ENCODE measurements around the gene ARFRP1. TPM values are rescaled to one million over a fixed set of nuclear protein-coding genes. Genes with fewer than 3 reads are reported as not detected.

The ARFRP1 gene
- total and polyA plus RNA-seq, 2 of the 13 experiments (the other 11 are each of a cell fraction or from before 2014, with no cell fraction given): 32.0 to 51.1 TPM

DNA sequence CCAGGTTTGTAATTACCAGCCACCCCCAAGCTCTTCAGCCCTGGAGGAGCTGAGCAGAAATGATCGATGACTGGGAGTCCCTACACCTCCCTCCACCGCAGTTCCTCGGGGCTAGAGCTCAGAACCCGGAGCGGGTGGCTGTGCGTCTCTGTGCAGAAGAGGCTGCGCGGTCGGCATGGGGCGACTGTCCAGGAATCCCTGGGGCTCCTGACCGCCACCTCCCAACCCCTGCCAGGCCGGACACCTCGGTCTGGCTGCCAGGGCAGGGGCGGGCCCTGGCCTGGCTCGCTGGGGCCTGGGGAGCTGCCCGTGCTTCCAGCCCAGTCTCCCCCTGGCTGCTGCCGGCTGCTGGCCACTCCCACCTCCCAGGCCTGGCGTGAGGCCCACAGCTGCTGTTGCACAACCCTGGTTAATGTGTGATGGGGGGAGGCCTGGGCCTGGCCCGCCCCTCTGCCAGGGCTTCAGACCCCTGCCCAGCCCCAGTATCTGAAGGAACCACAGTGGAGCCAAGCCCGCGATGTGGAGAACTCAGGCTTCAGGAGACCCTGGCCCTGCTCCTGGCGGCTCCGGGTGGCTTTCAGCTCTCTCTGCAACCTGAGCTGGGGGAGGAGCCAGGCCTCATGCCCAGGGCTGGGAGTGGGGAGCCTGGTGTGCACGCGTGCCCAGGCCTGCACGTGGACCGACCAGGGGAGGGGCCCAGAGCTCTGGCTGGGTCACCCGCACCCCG lies 33.0 kb upstream of the ARFRP1 start (continued):
- no peak; the same call in 1 of the 2 replicates for TF ChIP-seq GPN1 (CRISPR knock-in tag; IDR thresholded peaks at IDR 0.05; ENCODE audit: borderline replicate concordance)
- peak; percentile 98 for TF ChIP-seq RBFOX2 (IDR thresholded peaks at IDR 0.05; ENCODE audit: low read depth, low read length)
- TF ChIP-seq NCOA2 (CRISPR knock-in tag; IDR thresholded peaks at IDR 0.05): peak; percentile 87
- TF ChIP-seq, protein P1, sequence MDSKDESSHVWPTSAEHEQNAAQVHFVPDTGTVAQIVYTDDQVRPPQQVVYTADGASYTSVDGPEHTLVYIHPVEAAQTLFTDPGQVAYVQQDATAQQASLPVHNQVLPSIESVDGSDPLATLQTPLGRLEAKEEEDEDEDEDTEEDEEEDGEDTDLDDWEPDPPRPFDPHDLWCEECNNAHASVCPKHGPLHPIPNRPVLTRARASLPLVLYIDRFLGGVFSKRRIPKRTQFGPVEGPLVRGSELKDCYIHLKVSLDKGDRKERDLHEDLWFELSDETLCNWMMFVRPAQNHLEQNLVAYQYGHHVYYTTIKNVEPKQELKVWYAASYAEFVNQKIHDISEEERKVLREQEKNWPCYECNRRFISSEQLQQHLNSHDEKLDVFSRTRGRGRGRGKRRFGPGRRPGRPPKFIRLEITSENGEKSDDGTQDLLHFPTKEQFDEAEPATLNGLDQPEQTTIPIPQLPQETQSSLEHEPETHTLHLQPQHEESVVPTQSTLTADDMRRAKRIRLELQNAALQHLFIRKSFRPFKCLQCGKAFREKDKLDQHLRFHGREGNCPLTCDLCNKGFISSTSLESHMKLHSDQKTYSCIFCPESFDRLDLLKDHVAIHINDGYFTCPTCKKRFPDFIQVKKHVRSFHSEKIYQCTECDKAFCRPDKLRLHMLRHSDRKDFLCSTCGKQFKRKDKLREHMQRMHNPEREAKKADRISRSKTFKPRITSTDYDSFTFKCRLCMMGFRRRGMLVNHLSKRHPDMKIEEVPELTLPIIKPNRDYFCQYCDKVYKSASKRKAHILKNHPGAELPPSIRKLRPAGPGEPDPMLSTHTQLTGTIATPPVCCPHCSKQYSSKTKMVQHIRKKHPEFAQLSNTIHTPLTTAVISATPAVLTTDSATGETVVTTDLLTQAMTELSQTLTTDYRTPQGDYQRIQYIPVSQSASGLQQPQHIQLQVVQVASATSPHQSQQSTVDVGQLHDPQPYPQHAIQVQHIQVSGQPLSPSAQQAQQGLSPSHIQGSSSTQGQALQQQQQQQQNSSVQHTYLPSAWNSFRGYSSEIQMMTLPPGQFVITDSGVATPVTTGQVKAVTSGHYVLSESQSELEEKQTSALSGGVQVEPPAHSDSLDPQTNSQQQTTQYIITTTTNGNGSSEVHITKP (CRISPR knock-in tag; IDR thresholded peaks at IDR 0.05; ENCODE audit: low read depth): peak; percentile 90; the same call in 1 of the 2 replicates
- TF ChIP-seq, protein P2, sequence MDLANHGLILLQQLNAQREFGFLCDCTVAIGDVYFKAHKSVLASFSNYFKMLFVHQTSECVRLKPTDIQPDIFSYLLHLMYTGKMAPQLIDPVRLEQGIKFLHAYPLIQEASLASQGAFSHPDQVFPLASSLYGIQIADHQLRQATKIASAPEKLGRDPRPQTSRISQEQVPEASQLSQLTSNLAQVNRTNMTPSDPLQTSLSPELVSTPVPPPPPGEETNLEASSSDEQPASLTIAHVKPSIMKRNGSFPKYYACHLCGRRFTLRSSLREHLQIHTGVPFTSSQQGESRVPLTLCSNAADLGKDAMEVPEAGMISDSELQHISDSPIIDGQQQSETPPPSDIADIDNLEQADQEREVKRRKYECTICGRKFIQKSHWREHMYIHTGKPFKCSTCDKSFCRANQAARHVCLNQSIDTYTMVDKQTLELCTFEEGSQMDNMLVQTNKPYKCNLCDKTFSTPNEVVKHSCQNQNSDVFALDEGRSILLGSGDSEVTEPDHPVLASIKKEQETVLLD (CRISPR knock-in tag; IDR thresholded peaks at IDR 0.05; ENCODE audit: low read depth): no peak; the same call in 1 of the 2 replicates
- peak; percentile 89 for TF ChIP-seq SAFB2 (CRISPR knock-in tag; IDR thresholded peaks at IDR 0.05; ENCODE audit: borderline replicate concordance, low read depth)
- TF ChIP-seq ZNF670 (CRISPR knock-in tag; IDR thresholded peaks at IDR 0.05; ENCODE audit: borderline replicate concordance): peak; percentile 58; the same call in 1 of the 2 replicates
- TF ChIP-seq RFX5 (IDR thresholded peaks at IDR 0.05; ENCODE audit: low read depth, low read length): no peak
- TF ChIP-seq, protein P3, sequence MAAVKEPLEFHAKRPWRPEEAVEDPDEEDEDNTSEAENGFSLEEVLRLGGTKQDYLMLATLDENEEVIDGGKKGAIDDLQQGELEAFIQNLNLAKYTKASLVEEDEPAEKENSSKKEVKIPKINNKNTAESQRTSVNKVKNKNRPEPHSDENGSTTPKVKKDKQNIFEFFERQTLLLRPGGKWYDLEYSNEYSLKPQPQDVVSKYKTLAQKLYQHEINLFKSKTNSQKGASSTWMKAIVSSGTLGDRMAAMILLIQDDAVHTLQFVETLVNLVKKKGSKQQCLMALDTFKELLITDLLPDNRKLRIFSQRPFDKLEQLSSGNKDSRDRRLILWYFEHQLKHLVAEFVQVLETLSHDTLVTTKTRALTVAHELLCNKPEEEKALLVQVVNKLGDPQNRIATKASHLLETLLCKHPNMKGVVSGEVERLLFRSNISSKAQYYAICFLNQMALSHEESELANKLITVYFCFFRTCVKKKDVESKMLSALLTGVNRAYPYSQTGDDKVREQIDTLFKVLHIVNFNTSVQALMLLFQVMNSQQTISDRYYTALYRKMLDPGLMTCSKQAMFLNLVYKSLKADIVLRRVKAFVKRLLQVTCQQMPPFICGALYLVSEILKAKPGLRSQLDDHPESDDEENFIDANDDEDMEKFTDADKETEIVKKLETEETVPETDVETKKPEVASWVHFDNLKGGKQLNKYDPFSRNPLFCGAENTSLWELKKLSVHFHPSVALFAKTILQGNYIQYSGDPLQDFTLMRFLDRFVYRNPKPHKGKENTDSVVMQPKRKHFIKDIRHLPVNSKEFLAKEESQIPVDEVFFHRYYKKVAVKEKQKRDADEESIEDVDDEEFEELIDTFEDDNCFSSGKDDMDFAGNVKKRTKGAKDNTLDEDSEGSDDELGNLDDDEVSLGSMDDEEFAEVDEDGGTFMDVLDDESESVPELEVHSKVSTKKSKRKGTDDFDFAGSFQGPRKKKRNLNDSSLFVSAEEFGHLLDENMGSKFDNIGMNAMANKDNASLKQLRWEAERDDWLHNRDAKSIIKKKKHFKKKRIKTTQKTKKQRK (IDR thresholded peaks at IDR 0.05; ENCODE audit: low read length): no peak
- no peak for TF ChIP-seq ZNF563 (CRISPR knock-in tag; IDR thresholded peaks at IDR 0.05)
- peak; percentile 99 for TF ChIP-seq YEATS4 (CRISPR knock-in tag; IDR thresholded peaks at IDR 0.05; ENCODE audit: borderline replicate concordance)
- TF ChIP-seq FOXA3 (CRISPR knock-in tag; IDR thresholded peaks at IDR 0.05): peak; percentile 87
- no peak for TF ChIP-seq HHEX (CRISPR knock-in tag; IDR thresholded peaks at IDR 0.05)
- TF ChIP-seq, protein P4, sequence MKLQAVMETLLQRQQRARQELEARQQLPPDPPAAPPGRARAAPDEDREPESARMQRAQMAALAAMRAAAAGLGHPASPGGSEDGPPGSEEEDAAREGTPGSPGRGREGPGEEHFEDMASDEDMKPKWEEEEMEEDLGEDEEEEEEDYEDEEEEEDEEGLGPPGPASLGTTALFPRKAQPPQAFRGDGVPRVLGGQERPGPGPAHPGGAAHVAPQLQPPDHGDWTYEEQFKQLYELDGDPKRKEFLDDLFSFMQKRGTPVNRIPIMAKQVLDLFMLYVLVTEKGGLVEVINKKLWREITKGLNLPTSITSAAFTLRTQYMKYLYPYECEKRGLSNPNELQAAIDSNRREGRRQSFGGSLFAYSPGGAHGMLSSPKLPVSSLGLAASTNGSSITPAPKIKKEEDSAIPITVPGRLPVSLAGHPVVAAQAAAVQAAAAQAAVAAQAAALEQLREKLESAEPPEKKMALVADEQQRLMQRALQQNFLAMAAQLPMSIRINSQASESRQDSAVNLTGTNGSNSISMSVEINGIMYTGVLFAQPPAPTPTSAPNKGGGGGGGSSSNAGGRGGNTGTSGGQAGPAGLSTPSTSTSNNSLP (IDR thresholded peaks at IDR 0.05; ENCODE audit: low read depth, low read length): no peak
- TF ChIP-seq MAF1 (CRISPR knock-in tag; IDR thresholded peaks at IDR 0.05; ENCODE audit: borderline replicate concordance): peak; percentile 96; the same call in 1 of the 2 replicates
